ENCODE measurements around the gene CNTFR.

CNTFR gene

GRCh38 chr9:34522971-34523797, 66.3 kb downstream of the CNTFR start, which contains the start of gene ENHO:
Gene ENHO, minus strand, starts transcription at chr9:34522990. Its CDS starts 1,295 bp downstream, at chr9:34521695.
- DNase-seq (ENCODE audit: low read depth) = no peak

- DNase-seq (ENCODE audit: low read depth) = no peak
Measured at GRCh38 chr9:34522091-34522887, 67.2 kb downstream of the CNTFR start.

DNA sequence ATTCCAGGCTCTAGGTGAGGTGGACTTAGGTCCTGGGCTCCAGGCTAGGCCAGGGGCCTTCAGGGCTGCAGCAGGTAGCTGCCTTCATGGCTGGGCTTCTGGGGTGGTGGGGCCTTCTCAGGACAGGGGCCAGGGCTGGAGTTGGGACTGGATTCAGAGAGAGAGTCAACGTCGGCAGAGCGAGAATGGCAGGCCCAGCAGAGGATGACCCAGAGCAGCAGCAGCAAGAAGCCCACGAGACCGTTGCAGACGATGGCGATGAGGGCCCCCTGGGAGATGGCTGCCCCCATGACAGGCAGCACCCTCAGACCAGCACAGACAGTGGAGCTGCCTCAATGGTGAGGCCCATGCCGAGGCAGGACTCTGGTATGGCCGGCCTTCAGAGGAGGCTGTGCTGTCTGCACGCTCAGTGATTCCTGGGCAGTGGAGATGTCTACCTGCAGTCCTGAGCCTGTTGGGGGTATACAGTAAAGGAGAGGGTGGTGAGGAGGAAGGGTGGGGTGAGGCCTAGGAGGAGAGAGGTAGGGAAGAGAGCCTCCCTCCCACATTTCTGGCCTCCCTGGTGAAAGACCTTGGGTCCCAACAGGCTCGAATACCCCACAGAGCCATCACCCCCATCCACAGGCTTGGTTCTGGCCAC, 68.0 kb downstream of the CNTFR start:
- no peak for DNase-seq (ENCODE audit: low read depth)

- DNase-seq (ENCODE audit: low read depth) = no peak
Measured at GRCh38 chr9:34520505-34521385, 68.8 kb downstream of the CNTFR start.

DNA sequence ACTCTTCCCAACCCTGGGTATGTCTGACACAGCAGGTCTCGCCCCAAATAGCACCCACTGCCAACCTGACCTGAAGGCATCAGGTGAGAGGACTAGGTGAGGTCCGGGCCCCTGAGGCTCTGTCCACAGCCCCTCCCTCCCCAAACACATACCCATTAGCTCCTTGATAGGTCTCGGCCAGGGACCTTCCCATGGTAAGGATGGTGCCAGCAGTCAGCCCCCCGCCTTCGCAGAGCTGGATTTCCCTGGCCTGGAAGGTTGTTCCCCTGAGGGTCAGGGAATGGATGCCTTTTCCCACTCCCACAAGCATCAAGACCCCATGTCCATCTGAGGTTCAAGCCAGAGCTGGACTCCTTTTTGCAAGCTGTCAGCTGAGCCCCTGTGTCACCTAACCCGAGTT, 69.4 kb downstream of the CNTFR start:
- DNase-seq (ENCODE audit: low read depth) = no peak

GRCh38 chr9:34519321-34520020, 70.1 kb downstream of the CNTFR start:
- no peak for DNase-seq (ENCODE audit: low read depth)

DNA sequence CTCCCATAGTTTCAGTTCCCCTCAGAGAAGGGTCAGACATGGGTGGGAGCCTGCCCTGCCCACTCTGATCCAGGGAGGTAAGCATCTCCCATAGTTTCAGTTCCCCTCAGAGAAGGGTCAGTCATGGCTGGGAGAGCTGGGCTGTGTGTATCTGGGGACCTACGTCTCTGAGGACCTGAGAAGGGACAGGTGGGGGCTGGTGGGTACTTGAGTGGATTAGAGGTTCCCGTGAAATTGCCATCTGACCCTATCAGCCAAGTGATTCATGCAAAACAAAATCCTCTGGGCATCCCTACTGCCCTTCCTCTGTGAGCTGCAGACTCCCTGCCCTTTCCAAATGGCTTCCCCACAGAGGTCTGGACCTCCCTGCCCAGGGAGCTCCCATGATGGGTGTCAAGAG, 70.6 kb downstream of the CNTFR start:
- DNase-seq (ENCODE audit: low read depth) = no peak

DNA sequence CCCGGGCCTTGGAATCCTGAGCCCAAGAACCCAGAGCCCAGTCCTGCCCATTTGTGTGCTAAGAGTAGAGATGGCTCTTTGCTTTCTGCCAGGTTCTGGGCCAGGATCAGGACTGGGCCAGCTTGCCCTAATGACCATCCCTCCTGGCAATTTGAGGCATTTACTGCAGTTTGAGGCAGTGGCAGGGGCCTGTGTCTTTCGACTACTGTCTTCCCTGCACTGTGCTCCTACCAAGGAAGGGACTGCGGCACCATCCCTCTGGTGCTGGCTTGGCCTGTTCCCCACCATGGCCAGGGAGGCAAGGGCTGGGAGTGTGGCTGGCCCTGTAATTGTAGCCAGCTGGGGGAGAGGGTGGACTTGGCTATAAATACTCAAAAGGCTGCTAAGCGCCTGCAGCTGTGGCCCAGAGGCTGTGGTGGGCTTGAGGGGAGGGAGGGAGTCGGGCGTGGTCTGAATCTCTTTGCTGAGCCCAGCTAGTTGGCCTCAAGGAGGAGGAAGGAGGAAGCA, 71.4 kb downstream of the CNTFR start:
- no peak for DNase-seq (ENCODE audit: low read depth)

GRCh38 chr9:34517185-34517584, 72.3 kb downstream of the CNTFR start:
- DNase-seq (ENCODE audit: low read depth) = no peak

DNA sequence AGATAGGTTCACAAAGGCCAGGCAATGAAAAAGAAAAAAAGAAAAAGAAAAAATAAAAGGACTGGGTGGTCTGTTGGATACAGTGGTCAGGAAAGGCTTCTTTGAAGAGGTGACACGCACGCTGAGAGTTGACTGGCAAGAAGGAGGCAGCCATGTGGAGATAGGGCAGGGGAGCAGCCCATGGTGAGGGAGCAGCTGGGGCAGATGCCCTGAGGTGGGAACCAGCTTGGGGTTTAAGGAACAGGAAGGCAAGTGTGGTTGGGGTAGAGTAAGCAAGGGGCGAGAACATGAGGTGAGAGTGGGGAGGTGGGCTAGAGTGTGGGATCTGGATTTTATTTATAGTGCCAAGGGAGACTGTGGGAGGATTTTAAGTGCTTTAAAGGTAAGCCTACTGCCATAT, 73.6 kb downstream of the CNTFR start:
- no peak for DNase-seq (ENCODE audit: low read depth)

DNA sequence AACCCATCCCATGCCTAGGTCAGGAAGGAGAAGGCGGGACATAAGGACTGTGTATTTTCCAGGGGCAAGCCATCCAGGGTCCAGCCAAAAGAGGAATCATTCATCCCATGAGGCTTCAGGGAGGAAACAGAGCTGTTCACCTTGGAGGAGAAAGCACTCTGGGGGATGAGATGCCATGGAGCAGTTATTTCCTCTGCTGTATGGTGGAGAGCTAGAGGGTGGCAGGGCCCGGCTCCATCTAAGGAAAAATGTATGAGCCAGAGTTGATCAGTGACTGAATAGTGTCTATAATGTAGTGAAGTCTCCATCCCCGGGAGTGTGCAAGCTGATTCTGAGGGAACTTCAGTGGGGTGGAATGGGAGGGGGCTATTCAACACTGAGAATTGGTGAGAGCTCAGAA, 74.7 kb downstream of the CNTFR start:
- no peak for DNase-seq (ENCODE audit: low read depth)

DNA sequence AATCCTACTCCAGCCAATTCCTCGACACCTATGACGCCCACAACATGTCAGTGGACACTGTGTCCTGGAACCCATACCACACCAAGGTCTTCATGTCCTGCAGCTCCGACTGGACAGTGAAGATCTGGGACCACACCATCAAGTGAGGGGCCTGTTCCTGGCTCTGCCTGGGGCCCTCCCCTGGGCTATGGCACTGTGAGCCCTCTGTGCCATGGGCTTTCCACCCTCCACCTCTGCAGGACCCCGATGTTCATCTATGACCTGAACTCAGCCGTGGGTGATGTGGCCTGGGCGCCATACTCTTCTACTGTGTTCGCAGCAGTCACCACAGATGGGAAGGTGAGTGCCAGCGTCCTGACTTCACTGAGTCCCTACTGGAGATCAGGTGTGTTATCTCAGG, 75.1 kb downstream of the CNTFR start:
- no peak for DNase-seq (ENCODE audit: low read depth)

DNA sequence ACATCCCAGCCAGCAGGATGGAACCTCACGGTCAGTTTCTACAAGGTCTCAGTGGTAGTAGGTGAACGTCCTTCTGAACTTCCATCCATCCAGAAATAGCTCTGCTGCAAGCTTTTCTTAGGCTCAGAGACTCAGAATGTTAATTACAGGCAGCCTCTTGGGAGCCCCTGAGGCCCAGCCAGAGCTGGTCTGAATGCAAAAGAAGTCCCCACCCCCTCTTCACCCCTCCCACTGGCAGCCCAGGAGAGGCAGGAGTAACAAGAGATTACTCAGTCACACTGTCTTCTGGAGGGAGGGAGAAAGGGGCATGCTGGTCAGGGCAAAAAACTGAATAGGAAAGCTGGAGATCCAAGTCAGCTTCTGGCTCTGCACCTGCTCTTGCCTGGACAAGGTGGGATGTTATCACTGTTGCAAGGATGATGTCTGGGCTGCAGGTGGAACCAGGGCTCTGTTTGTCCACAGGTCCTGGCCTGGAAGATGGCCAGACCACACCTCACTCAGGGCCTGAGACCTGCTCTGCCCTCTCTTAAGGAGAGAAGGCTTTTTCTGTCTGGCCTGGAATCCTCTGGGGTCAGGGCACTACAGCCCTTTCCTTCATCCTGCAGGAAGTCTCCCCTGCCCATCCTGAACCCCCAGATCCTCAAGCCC, 75.8 kb downstream of the CNTFR start:
- DNase-seq (ENCODE audit: low read depth) = no peak

DNA sequence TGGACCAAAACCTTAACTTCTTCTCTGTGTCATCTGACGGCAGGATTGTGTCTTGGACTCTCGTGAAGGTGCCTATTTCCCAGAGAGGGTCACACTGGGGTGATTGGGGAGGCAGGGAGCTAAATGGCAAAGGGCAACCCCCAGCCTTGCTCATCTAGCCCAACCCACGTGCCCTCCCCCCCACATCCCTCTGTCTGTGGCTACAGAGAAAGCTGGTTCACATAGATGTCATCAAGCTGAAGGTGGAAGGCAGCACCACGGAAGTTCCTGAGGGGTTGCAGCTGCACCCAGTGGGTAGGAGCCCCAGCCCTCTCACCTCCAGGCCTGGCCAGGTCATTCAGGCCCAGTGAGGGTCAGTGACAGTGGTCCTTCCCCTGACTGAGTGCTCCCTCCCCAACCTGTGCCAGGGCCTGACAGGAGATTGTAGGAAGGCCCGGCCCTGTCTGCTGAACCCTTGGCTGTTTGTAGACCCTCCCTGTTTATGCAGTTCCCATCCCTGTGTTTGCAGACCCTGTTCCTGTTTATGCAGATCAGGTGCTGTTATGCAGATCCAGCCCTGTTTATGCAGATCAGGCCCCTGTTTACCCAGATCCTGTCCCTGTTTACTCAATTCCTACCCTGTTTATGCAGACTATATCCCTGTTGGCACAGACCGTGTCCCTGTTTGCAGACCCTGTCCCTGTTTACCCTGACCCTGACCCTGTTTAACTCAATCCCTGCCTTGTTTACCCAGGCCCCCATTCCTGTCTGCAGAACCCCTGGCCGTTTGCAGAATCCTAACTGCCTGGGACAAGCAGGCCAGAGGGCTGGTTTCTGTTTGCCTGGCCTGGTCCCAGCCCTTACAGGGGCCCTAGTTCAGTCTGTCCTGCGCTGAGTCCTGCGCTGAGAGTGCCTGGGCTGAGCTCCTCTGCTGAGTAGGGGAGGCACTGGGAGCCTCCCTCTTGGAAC, 77.1 kb downstream of the CNTFR start:
- DNase-seq (ENCODE audit: low read depth) = no peak

GRCh38 chr9:34510497-34511468, 78.7 kb downstream of the CNTFR start:
- no peak for DNase-seq (ENCODE audit: low read depth)

- no peak for DNase-seq (ENCODE audit: low read depth)
Measured at GRCh38 chr9:34508951-34509350, 80.6 kb downstream of the CNTFR start.

GRCh38 chr9:34508463-34508862, 81.1 kb downstream of the CNTFR start:
- no peak for DNase-seq (ENCODE audit: low read depth)

DNA sequence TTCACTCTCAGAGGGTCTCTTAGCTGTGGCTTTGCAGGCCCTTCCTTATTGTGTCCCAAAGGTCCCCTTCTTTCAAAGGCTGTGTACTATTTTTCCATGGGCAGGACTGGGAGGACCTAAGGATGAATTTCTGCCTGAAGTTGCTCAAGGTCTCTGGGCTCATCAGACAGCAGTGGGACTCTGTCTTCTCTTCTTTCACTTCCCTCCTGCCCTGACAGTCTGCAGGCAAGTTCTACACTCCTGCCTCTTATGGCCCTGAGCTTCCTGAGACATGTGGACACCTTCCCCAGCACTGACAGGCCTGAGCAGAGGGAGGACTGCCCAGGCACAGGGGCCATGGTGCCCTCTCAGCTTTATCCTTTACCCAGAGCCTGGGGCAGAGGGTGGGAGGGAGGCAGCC, 81.6 kb downstream of the CNTFR start:
- no peak for DNase-seq (ENCODE audit: low read depth)

All from non-pigmented ciliary epithelial cell (primary cell).